GM23338 (cell line): ENCODE results near the gene MSH3. TPM values are rescaled to one million over a fixed set of nuclear protein-coding genes. Genes with fewer than 3 reads are reported as not detected.

Source experiments
- ATAC-seq: fragments of 200-7000 bp; cut with Tn5 transposase; 3 replicates; pipeline ENCODE4 v1.9.1; 2020
- DNase-seq: peaks from one replicate; pipeline ENCODE4 v3.0.0-alpha.2; 2015; ENCODE audit warnings: low spot score
- H2AFZ ChIP-seq: fragments of 200-600 bp; sonication (generic); 2 replicates; pipeline ENCODE4 v1.8.0; 2016; ENCODE audit warnings: antibody characterized with exemption, mild to moderate bottlenecking, moderate library complexity
- H3F3A ChIP-seq: fragments of 200-600 bp; sonication (generic); replicated peaks from 2 replicates; pipeline ENCODE4 v1.8.0; 2017; ENCODE audit warnings: antibody characterized with exemption, mixed run types, low read depth
- H3K27ac ChIP-seq: fragments of 200-600 bp; sonication (generic); 2 replicates; pipeline ENCODE4 v1.6.1; 2016; ENCODE audit warnings: low read depth
- H3K27me3 ChIP-seq: fragments of 200-600 bp; sonication (generic); 2 replicates; pipeline ENCODE4 v1.8.0; 2016; ENCODE audit warnings: mild to moderate bottlenecking, mixed run types, moderate library complexity; ENCODE audit not compliant: insufficient read depth
- H3K36me3 ChIP-seq: fragments of 200-600 bp; sonication (generic); 2 replicates; pipeline ENCODE4 v1.8.0; 2016; ENCODE audit warnings: mild to moderate bottlenecking; ENCODE audit not compliant: insufficient read depth
- H3K4me1 ChIP-seq: fragments of 200-600 bp; sonication (generic); 2 replicates; pipeline ENCODE4 v1.8.0; 2016; ENCODE audit warnings: mild to moderate bottlenecking, moderate library complexity; ENCODE audit not compliant: insufficient read depth
- H3K4me2 ChIP-seq: fragments of 200-600 bp; sonication (generic); 2 replicates; pipeline ENCODE4 v1.7.1; 2017; ENCODE audit warnings: mixed run types
- H3K4me3 ChIP-seq: fragments of 200-600 bp; sonication (generic); 2 replicates; pipeline ENCODE4 v1.6.1; 2016; ENCODE audit warnings: mixed run types
- H3K79me2 ChIP-seq: fragments of 200-600 bp; sonication (generic); replicated peaks from 2 replicates; pipeline ENCODE4 v1.8.0; 2017; ENCODE audit warnings: mild to moderate bottlenecking; ENCODE audit not compliant: insufficient read depth
- H3K9me2 ChIP-seq: fragments of 200-600 bp; sonication (generic); 2 replicates; pipeline ENCODE4 v1.8.0; 2017; ENCODE audit not compliant: insufficient read depth
- H4K20me1 ChIP-seq: fragments of 200-600 bp; sonication (generic); replicated peaks from 2 replicates; pipeline ENCODE4 v1.8.0; 2017; ENCODE audit warnings: mild to moderate bottlenecking; ENCODE audit not compliant: insufficient read depth
- H3K27ac Mint-ChIP-seq: 2 replicates; pipeline ENCODE4 v1.8.0; 2020; ENCODE audit warnings: inconsistent platforms, mild to moderate bottlenecking, moderate library complexity, mixed read lengths
- H3K27me3 Mint-ChIP-seq: 3 replicates; pipeline ENCODE4 v1.8.0; 2022; ENCODE audit warnings: low read depth, mild to moderate bottlenecking, moderate library complexity, mixed read lengths, inconsistent platforms; ENCODE audit not compliant: insufficient read depth, poor library complexity
- H3K36me3 Mint-ChIP-seq: 3 replicates; pipeline ENCODE4 v1.8.0; 2021; ENCODE audit warnings: low read depth, mild to moderate bottlenecking, inconsistent platforms, moderate library complexity, mixed read lengths
- H3K4me1 Mint-ChIP-seq: 3 replicates; pipeline ENCODE4 v1.8.0; 2020; ENCODE audit warnings: mild to moderate bottlenecking, inconsistent platforms, mixed read lengths
- H3K4me3 Mint-ChIP-seq: 3 replicates; pipeline ENCODE4 v1.8.0; 2021; ENCODE audit warnings: moderate library complexity, mild to moderate bottlenecking, inconsistent platforms, mixed read lengths
- H3K9me3 Mint-ChIP-seq: 3 replicates; pipeline ENCODE4 v1.8.0; 2020; ENCODE audit warnings: moderate library complexity, mild to moderate bottlenecking, inconsistent platforms, mixed read lengths
- CREB1 ChIP-seq: fragments of 250-450 bp; sonication (Bioruptor Pico); IDR thresholded peaks from 2 replicates; pipeline ENCODE4 v1.5.0; 2020; ENCODE audit warnings: low read depth, mild to moderate bottlenecking, moderate library complexity
- EZH2 ChIP-seq: fragments of 200-600 bp; sonication (generic); IDR thresholded peaks from one replicate; pipeline ENCODE4 v1.8.0; 2017; ENCODE audit warnings: antibody characterized with exemption, mild to moderate bottlenecking, low read depth; ENCODE audit not compliant: unreplicated experiment
- EZH2phosphoT487 ChIP-seq: fragments of 200-600 bp; sonication (generic); IDR thresholded peaks from one replicate; pipeline ENCODE4 v1.8.1; 2018; ENCODE audit warnings: antibody characterized with exemption; ENCODE audit not compliant: unreplicated experiment
- JUNB ChIP-seq: IDR thresholded peaks from one replicate; pipeline ENCODE4 v1.6.1; 2016; ENCODE audit warnings: antibody characterized with exemption; ENCODE audit not compliant: unreplicated experiment
- polyA plus RNA-seq: library from polyadenylated mRNA; unstranded; fragments of >200 nt; fragmentation: Nextera tagmentation; extraction: Ambion mirVana; gene quantifications from 2 replicates; pipeline ENCODE4 v1.2.1, GENCODE V29; 2016
- total RNA-seq: library from RNA; depleted of rRNA; stranded (reverse); fragments of >200 nt; shearing (Covaris generic); gene quantifications from 2 replicates; pipeline ENCODE4 v1.2.3, GENCODE V29; 2014
- TF ChIP-seq, protein P1 (sequence below): fragments of 250-450 bp; sonication (Bioruptor Pico); IDR thresholded peaks from 2 replicates; pipeline ENCODE4 v1.5.0; 2020; ENCODE audit warnings: mild to moderate bottlenecking, moderate library complexity
- TF ChIP-seq, protein P2 (sequence below): IDR thresholded peaks from one replicate; pipeline ENCODE4 v1.6.1; 2018; ENCODE audit warnings: antibody characterized with exemption; ENCODE audit not compliant: unreplicated experiment
- TF ChIP-seq, protein P3 (sequence below): IDR thresholded peaks from 2 replicates; pipeline ENCODE4 v1.6.1; 2016; ENCODE audit warnings: antibody characterized with exemption

The MSH3 gene
- total and polyA plus RNA-seq, 2 experiments from 2014 or later = 13.3 to 16.6 TPM

DNA sequence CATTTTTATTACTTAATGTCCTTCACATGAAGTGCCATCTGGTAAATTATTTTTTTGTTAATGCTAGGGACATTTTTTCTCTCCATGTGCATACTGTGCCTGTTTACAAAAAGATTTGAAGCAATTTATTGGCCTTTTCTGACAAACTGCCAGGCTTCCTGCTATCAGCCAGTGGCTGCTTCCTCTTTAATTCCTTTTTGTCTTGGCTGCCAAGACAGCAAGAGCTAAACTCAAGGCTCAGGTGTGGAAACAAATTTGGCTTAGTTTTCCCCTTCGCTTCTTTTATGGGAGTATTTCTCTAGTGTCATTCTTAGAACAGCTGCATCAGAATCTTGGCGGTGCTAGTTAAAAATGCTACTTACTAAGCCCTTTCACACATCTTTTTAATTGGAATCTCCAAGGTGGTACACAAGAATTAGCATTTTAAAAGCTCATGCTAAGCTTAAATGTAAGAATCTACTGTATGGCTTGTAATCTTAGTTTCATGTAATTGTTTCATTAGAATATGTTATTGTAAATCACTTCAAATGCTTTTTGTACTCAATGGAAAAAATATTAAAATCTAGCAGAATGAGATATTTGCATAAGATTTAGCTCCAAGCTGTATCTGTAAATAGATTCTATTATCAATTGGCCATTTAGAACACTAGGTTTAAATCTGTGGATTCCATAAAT lies 171.5 kb downstream of the MSH3 start (continued):
- TF ChIP-seq, protein P1, sequence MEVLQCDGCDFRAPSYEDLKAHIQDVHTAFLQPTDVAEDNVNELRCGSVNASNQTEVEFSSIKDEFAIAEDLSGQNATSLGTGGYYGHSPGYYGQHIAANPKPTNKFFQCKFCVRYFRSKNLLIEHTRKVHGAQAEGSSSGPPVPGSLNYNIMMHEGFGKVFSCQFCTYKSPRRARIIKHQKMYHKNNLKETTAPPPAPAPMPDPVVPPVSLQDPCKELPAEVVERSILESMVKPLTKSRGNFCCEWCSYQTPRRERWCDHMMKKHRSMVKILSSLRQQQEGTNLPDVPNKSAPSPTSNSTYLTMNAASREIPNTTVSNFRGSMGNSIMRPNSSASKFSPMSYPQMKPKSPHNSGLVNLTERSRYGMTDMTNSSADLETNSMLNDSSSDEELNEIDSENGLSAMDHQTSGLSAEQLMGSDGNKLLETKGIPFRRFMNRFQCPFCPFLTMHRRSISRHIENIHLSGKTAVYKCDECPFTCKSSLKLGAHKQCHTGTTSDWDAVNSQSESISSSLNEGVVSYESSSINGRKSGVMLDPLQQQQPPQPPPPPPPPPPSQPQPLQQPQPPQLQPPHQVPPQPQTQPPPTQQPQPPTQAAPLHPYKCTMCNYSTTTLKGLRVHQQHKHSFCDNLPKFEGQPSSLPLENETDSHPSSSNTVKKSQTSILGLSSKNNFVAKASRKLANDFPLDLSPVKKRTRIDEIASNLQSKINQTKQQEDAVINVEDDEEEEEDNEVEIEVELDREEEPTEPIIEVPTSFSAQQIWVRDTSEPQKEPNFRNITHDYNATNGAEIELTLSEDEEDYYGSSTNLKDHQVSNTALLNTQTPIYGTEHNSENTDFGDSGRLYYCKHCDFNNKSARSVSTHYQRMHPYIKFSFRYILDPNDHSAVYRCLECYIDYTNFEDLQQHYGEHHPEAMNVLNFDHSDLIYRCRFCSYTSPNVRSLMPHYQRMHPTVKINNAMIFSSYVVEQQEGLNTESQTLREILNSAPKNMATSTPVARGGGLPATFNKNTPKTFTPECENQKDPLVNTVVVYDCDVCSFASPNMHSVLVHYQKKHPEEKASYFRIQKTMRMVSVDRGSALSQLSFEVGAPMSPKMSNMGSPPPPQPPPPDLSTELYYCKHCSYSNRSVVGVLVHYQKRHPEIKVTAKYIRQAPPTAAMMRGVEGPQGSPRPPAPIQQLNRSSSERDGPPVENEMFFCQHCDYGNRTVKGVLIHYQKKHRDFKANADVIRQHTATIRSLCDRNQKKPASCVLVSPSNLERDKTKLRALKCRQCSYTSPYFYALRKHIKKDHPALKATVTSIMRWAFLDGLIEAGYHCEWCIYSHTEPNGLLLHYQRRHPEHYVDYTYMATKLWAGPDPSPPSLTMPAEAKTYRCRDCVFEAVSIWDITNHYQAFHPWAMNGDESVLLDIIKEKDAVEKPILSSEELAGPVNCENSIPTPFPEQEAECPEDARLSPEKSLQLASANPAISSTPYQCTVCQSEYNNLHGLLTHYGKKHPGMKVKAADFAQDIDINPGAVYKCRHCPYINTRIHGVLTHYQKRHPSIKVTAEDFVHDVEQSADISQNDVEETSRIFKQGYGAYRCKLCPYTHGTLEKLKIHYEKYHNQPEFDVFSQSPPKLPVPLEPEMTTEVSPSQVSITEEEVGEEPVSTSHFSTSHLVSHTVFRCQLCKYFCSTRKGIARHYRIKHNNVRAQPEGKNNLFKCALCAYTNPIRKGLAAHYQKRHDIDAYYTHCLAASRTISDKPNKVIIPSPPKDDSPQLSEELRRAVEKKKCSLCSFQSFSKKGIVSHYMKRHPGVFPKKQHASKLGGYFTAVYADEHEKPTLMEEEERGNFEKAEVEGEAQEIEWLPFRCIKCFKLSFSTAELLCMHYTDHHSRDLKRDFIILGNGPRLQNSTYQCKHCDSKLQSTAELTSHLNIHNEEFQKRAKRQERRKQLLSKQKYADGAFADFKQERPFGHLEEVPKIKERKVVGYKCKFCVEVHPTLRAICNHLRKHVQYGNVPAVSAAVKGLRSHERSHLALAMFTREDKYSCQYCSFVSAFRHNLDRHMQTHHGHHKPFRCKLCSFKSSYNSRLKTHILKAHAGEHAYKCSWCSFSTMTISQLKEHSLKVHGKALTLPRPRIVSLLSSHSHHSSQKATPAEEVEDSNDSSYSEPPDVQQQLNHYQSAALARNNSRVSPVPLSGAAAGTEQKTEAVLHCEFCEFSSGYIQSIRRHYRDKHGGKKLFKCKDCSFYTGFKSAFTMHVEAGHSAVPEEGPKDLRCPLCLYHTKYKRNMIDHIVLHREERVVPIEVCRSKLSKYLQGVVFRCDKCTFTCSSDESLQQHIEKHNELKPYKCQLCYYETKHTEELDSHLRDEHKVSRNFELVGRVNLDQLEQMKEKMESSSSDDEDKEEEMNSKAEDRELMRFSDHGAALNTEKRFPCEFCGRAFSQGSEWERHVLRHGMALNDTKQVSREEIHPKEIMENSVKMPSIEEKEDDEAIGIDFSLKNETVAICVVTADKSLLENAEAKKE (CRISPR knock-in tag) = no peak
- TF ChIP-seq EZH2 (no peak), EZH2phosphoT487 (no peak)

DNA sequence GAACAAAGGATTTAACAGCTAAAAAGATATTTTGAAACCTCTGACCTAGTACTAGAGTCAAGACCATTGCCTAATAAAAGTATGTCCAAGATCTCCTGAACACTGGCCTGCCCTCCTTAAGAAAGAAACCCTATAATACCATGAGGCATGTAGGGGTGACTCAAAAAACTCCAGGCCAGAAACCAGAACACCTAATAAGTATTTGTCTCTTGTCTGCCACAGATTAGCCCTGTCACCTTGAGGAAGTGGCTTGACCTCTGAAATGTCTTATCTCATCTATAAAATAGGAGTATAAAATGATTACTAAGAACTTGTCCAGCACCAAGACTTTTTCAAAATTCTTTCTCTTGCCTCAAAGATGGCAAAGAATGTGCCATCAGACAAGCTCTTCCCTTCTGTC lies 180.3 kb downstream of the MSH3 start:
- no peak overlapping the region for H3K27ac ChIP-seq
- DNase-seq (no peak), ATAC-seq (no peak)
- peaks cover 4% of the 10 kb centered on the region for H3K27me3 Mint-ChIP-seq
- 0 out of 3 replicates have a peak, but pooled peaks cover 4% of the 10 kb centered on the region for H3K9me3 Mint-ChIP-seq
- H3K4me3 Mint-ChIP-seq = no peak overlapping the region
- no peaks in the 10 kb centered on the region for H3K27me3 ChIP-seq
- H3K4me2 ChIP-seq = no peak overlapping the region
- no peaks in the 10 kb centered on the region for H3K4me1 Mint-ChIP-seq
- no peaks in the 10 kb centered on the region for H3K4me1 ChIP-seq
- no peaks in the 10 kb centered on the region for H3K79me2 ChIP-seq
- H3F3A ChIP-seq = no peaks in the 10 kb centered on the region
- no peaks in the 10 kb centered on the region for H3K9me2 ChIP-seq
- H2AFZ ChIP-seq = no peak overlapping the region
- no peak overlapping the region for H3K27ac Mint-ChIP-seq
- peaks cover 8% of the 10 kb centered on the region; the same call in 2 of the 3 replicates for H3K36me3 Mint-ChIP-seq
- H4K20me1 ChIP-seq = no peaks in the 10 kb centered on the region
- no peaks in the 10 kb centered on the region for H3K36me3 ChIP-seq
- H3K4me3 ChIP-seq = no peak overlapping the region
- TF ChIP-seq, protein P2, sequence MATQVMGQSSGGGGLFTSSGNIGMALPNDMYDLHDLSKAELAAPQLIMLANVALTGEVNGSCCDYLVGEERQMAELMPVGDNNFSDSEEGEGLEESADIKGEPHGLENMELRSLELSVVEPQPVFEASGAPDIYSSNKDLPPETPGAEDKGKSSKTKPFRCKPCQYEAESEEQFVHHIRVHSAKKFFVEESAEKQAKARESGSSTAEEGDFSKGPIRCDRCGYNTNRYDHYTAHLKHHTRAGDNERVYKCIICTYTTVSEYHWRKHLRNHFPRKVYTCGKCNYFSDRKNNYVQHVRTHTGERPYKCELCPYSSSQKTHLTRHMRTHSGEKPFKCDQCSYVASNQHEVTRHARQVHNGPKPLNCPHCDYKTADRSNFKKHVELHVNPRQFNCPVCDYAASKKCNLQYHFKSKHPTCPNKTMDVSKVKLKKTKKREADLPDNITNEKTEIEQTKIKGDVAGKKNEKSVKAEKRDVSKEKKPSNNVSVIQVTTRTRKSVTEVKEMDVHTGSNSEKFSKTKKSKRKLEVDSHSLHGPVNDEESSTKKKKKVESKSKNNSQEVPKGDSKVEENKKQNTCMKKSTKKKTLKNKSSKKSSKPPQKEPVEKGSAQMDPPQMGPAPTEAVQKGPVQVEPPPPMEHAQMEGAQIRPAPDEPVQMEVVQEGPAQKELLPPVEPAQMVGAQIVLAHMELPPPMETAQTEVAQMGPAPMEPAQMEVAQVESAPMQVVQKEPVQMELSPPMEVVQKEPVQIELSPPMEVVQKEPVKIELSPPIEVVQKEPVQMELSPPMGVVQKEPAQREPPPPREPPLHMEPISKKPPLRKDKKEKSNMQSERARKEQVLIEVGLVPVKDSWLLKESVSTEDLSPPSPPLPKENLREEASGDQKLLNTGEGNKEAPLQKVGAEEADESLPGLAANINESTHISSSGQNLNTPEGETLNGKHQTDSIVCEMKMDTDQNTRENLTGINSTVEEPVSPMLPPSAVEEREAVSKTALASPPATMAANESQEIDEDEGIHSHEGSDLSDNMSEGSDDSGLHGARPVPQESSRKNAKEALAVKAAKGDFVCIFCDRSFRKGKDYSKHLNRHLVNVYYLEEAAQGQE = no peak
- TF ChIP-seq EZH2phosphoT487 (no peak), CREB1 (CRISPR knock-in tag) (no peak), JUNB (no peak)
- TF ChIP-seq, protein P3, sequence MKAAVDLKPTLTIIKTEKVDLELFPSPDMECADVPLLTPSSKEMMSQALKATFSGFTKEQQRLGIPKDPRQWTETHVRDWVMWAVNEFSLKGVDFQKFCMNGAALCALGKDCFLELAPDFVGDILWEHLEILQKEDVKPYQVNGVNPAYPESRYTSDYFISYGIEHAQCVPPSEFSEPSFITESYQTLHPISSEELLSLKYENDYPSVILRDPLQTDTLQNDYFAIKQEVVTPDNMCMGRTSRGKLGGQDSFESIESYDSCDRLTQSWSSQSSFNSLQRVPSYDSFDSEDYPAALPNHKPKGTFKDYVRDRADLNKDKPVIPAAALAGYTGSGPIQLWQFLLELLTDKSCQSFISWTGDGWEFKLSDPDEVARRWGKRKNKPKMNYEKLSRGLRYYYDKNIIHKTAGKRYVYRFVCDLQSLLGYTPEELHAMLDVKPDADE = no peak
